ENCODE measurements around the gene TMEM39B. TPM values are rescaled to one million over a fixed set of nuclear protein-coding genes. Genes with fewer than 3 reads are reported as not detected.
A peak's percentile ranks its signal among the peaks of the same experiment; 100 is the strongest.

TMEM39B gene
- total and polyA plus RNA-seq, 2 experiments from 2014 or later, result 10.1 to 17.8 TPM

- Histone ChIP-seq H3F3A (replicated peaks; ENCODE audit: low read depth) (peaks cover 14% of the 10 kb centered on the region; the same call in 1 of the 2 replicates), H3K27ac (ENCODE audit: low read depth) (0 out of 2 replicates have a peak overlapping the region, but pooled peaks have one; percentile 3), H3K36me3 (ENCODE audit: insufficient read depth) (peaks cover 31% of the 10 kb centered on the region), H4K20me1 (replicated peaks; ENCODE audit: insufficient read depth) (peaks cover 90% of the 10 kb centered on the region), H3K4me3 (no peak overlapping the region), H3K27me3 (ENCODE audit: insufficient read depth) (no peaks in the 10 kb centered on the region), H3K9me2 (ENCODE audit: insufficient read depth) (no peaks in the 10 kb centered on the region), H2AFZ (no peak overlapping the region), H3K79me2 (replicated peaks; ENCODE audit: insufficient read depth) (peaks cover 100% of the 10 kb centered on the region), H3K4me1 (ENCODE audit: insufficient read depth) (no peaks in the 10 kb centered on the region), H3K4me2 (no peak overlapping the region)
- no peak overlapping the region for H3K4me3 Mint-ChIP-seq
- no peak for DNase-seq (ENCODE audit: low spot score)
- H3K27ac Mint-ChIP-seq, result no peak overlapping the region
- H3K27me3 Mint-ChIP-seq (ENCODE audit: insufficient read depth, low read depth, poor library complexity), result no peaks in the 10 kb centered on the region
- peaks cover 52% of the 10 kb centered on the region for H3K36me3 Mint-ChIP-seq (ENCODE audit: low read depth)
- TF ChIP-seq ZNF114 (CRISPR knock-in tag; IDR thresholded peaks at IDR 0.05) (no peak), STAT1 (IDR thresholded peaks at IDR 0.05; ENCODE audit: unreplicated experiment) (no peak), POLR2AphosphoS5 (IDR thresholded peaks at IDR 0.05; ENCODE audit: low read depth) (no peak), CTCF (conservative IDR thresholded peaks at IDR 0.05; ENCODE audit: low read depth in 2 of 2) (no peak), ZNF462 (CRISPR knock-in tag; IDR thresholded peaks at IDR 0.05) (no peak), JUNB (IDR thresholded peaks at IDR 0.05; ENCODE audit: unreplicated experiment) (no peak), NANOG (IDR thresholded peaks at IDR 0.05; ENCODE audit: borderline replicate concordance) (no peak), ZNF331 (CRISPR knock-in tag; IDR thresholded peaks at IDR 0.05; ENCODE audit: low read depth) (no peak), ETS1 (IDR thresholded peaks at IDR 0.05) (no peak), EZH2phosphoT487 (IDR thresholded peaks at IDR 0.05; ENCODE audit: unreplicated experiment) (no peak), CREB1 (CRISPR knock-in tag; IDR thresholded peaks at IDR 0.05; ENCODE audit: low read depth) (no peak), EZH2 (IDR thresholded peaks at IDR 0.05; ENCODE audit: low read depth, unreplicated experiment) (no peak)
- H3K9me3 Mint-ChIP-seq, result no peaks in the 10 kb centered on the region
- no peaks in the 10 kb centered on the region for H3K4me1 Mint-ChIP-seq
- ATAC-seq, result no peak
Observed at GRCh38 chr1:32028746-32029145, 44.0 kb upstream of the TMEM39B start.

All from GM23338 (cell line).